Uterus (tissue), 2 donors: ENCODE results near the gene TMEM205.

ENCODE experiments used
- CTCF ChIP-seq, 4 experiments: fragments of 200-600 bp in 2 of 4; fragments of 450-650 bp in 2 of 4; sonication (generic) in 2 of 4; IDR thresholded peaks; one replicate each; pipeline ENCODE4 v1.5.1; 2016 to 2019; ENCODE audit warnings: antibody characterized with exemption in 4 of 4, mild to moderate bottlenecking in 2 of 4, moderate library complexity in 1 of 4
- POLR2A ChIP-seq, 2 donors: fragments of 450-650 bp; IDR thresholded peaks; one replicate each; pipeline ENCODE4 v1.6.1; 2016; ENCODE audit warnings: antibody characterized with exemption in 2 of 2, mild to moderate bottlenecking in 1 of 2, moderate library complexity in 1 of 2

DNA sequence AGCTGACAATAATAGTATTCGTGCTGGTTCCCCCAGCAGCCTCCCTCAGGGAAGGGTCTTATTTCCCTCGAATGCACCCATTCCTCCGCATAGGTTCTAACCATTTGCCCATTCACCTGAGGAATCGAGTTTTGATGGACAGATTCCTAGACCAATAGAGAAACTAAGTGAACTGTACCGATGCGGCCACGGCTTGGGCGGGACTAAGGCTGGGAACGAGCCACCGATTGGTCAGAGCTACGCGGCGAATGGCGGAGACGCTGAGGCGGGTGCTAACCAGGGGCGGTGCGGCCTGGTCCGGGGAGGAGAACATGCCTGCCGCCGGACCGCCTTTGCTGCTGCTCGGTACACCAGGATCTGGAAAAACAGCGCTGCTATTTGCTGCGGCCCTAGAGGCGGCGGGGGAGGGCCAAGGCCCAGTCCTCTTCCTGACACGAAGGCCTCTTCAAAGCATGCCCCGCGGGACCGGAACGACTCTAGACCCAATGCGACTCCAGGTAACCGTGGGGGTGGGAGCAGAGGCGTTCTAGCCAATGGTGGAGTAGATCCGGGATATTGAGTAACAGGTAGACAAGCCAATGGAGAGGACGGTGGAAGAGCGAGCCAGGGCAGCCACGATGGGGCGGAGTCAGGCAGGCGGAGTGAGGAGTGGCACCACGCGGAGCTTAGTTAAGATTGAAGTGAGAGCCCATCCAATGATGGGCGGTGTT lies 28.5 kb upstream of the TMEM205 start, which contains the start of gene SWSAP1:
- TF ChIP-seq CTCF (IDR thresholded peaks at IDR 0.05) (peak in 1 of 4 experiments; percentile 1), POLR2A (IDR thresholded peaks at IDR 0.05) (peak in 1 of 2 donors; percentile 55)
